GM21576 (cell line): ENCODE results near the gene MRPL53.
A peak's percentile ranks its signal among the peaks of the same experiment; 100 is the strongest.

ENCODE experiments used
- ATAC-seq: cut with Tn5 transposase; IDR thresholded peaks from one replicate; pipeline ENCODE4 v1.9.1; 2021; ENCODE audit warnings: mild to moderate bottlenecking, moderate library complexity; ENCODE audit not compliant: unreplicated experiment

Gene MRPL53

GRCh38 chr2:74472086-74472944, at the start of gene MRPL53:
Gene MRPL53 (minus strand): TSS chr2:74472680. CDS start chr2:74472660, 20 bp downstream.
- peak; percentile 78 for ATAC-seq

DNA sequence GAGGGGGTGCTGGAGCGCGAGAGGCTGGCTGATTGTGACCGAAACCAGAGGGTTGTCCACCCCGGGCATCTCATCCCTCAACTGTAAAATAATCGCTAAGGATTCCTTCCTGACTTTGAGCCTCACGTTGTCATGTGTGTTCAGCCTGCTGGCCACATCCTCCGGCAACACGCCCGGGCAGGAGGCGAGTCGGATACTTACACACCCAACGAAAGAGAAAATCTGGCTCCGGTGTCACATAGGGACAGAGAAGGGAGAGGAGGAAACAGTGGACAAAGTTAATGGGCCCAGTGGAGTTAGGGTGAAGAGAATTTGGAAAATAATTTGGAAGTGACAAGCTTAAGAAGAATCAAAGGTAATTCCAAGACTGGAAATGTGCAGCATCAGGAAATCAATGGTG, 44.2 kb upstream of the MRPL53 start:
- no peak for ATAC-seq

DNA sequence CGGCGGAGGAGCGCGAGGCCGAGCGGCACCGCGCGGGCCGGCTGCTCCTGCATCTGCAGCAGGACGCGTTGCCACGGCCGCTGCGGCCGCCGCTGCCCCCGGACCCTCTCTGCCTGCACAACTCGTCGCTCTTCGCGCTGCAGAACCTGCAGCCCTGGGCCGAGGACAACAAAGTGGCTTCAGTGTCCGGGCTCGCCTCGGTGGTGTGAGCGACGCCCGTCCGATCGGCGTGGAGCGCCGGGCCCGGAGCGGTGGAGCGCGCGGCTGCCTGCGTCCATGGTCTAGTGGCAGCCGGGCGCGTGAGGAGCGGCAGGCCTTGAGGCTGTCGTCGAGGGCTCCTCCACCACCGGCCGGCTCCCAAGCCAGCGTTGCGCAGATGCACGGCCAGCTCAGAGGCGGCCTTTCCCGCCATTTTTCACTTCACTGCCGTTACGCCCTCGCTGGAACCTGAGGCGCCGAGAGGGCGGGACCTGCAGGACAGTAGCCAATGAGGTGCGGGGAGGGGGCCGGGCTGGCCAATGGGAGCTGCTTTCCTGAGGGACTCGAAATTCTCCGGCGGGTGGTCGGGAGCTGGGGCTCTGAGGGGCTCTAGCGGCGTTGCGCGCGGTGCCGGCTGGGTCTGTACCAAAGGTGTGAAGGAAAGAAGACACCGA, 43.6 kb upstream of the MRPL53 start:
- no peak for ATAC-seq

GRCh38 chr2:74515271-74515980, 42.9 kb upstream of the MRPL53 start:
- ATAC-seq: no peak

DNA sequence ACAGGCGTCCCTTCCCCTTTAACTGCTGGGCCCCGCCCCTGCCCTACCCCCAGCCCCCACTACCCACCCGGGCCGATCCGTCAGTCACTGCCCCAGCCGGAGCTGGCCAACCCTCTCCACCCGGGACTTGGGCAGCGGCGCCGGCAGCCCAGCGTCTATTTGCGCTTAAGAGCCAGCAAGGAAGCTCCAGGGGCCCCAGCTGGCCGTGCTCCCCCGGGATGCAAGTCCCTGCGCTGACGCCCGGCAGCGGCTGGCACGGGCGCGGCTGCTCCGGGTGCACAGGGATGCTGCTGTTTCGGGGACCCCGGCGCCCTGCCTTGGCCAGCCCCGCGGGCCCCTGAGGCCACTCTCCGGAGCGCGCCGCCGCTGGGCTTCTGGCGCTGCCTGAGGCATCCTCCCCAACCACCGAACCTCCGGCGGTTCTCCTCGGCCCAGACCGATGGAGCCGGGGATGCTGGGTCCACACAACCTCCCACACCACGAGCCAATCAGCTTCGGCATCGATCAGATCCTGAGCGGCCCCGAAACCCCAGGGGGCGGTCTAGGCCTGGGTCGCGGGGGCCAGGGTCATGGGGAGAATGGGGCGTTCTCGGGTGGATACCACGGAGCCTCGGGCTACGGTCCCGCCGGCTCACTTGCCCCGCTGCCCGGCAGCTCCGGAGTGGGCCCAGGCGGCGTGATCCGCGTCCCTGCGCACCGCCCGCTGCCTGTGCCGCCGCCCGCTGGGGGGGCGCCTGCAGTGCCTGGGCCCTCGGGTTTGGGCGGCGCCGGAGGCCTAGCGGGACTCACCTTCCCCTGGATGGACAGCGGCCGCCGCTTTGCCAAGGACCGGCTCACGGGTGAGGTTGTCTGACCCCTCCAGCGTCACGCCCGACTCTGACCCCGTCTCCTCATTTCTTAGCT, 42.1 kb upstream of the MRPL53 start, which contains the start of gene TLX2:
Gene TLX2, plus strand, starts transcription at position 83 of the 903 bp plus-strand sequence. Its CDS starts 357 bp downstream, at position 440.
- ATAC-seq: no peak

DNA sequence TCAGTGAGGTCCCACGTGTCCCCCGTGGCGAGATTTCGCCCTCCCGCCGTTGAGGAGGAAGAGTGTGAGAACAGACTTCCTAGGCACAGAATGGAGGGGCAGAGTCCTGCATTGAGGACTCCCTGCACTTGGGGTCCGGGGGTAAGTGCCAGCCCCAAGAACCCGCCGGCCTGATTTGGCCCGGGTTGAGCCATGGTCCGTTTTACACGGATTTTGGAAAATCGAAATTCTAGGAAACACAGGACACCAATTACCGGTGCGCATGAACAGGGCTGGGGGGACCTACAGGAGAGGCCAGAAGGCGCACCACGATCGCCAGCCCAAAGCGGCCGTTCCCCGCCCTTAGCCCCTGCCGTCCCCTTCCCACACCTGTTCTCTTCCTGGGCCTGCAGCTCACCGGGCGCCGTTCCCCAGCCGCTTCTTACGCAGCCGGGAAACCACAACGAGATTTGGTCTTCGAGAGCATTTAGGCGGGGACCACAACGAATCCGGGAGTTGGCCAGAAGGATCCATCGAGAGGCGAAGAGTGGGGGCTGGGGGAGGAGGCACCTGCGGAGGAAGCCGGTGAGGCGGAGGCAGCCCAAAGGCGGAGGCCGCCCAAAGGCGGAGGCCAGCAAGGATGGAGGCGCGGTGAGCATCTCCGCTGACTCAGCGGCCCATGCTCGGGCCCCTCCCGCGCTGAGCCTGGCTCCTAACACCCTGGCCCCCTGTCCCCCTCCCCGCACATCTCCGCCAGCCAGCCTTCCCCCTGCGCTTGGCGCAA, 41.3 kb upstream of the MRPL53 start:
- no peak for ATAC-seq

DNA sequence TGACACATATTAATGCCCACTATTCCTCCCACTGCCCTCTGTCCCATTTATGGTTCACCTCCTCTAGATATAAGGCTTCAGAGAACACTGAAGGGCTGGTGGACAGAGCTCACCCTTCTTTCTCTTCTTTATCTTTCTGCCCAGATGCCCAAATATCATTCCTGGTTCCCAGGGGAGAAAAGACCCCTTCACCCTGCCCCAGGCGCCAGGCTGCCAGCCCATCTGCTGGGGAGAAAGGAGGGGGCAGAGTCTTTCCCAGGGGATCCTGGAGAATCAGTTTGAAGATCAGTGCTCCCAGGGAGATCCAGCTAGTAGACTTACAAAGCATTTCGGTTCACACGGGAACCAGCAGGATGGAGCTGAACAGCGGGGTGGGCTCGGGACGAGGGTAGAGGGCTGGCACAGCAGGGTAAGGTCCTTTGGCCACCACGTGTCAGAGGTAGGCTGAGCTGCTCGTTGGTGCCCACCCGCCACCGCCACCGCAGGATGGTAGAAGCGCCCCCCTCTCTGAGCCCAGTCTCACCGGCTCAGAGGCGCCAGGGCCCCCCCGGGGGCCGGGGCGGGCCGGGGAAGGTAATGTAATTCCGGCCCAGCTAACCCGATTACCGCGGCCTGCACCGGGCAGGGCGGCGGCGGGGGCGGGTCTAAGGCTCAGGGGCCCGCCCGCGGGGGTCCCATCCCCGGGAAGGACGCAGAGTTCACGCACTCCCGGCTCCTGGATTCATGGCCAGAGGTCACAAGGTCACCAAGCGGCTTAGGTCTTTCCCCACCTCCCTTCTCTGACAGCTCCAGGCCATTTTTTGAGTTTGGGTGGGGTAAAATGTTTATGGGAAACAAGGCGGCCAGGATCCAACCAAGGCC, 40.5 kb upstream of the MRPL53 start:
- no peak for ATAC-seq

DNA sequence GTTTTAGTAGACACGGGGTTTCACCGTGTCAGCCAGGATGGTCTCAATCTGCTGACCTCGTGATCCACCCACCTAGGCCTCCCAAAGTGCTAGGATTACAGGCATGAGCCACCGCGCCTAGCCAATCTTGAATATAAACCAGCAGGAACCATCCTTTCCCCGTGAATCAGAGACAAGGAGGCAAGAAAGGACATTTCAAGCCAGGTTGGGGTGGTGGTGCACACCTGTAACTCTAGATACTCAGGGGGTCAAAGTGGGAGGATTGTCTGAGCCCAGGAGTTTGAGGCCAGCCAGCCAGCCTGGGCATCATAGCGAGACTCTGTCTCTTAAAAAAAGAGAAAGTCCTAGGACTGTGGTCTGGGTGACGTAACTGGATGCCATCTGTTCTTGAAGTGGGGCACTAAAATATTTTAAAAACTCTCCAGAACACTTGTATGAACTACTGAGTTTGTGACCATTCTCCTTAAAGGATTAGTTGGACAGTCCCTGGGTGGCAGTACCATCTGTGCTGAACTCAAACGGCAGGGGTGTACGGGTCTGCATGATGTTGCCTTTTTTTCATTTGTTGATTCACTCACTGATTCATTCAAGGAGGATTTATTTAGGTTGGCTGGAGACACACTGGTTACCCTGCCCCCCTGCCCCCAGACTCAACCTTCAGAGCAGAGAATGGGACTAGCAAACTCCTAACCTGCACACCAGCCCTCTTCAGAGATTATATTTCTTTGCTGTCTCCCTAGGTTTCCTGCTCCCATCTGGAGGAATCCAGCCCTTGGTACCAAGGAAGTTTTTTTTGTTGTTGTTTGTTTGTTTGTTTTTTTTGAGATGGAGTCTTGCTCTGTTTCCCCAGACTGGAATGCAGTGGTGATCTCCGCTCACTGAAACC, 38.9 kb upstream of the MRPL53 start:
- no peak for ATAC-seq

- ATAC-seq: no peak
Observed at GRCh38 chr2:74510272-74510671, 37.8 kb upstream of the MRPL53 start.

DNA sequence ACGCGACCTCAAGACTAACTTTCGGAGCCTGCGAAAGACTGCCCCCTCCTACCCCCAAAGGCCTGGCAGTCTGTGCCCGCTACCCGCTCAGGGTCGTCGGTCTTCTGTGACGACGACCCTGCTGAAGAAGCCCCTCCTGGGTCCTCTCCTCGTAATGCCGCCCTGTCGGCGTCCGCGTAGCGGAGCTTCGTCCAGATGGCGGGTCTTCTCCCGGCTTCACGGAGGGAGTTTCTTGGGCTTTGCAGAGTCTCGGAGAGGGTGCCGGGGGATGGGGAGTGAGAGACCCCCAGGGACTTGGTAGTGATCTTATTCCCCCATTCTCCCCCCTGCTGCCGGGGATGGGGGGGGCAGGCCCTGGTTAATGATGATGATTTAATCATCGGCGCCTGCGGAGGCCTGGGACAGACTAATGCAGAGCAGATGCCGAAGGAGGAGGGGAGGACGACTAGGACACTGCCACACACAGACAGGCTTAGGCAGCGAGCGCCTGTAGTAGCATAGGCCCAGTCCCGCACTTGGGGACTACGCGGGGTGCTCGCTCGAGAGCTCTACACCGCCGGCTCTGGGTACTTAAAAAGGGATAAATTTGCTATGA, 35.5 kb upstream of the MRPL53 start:
- ATAC-seq: peak; percentile 12

DNA sequence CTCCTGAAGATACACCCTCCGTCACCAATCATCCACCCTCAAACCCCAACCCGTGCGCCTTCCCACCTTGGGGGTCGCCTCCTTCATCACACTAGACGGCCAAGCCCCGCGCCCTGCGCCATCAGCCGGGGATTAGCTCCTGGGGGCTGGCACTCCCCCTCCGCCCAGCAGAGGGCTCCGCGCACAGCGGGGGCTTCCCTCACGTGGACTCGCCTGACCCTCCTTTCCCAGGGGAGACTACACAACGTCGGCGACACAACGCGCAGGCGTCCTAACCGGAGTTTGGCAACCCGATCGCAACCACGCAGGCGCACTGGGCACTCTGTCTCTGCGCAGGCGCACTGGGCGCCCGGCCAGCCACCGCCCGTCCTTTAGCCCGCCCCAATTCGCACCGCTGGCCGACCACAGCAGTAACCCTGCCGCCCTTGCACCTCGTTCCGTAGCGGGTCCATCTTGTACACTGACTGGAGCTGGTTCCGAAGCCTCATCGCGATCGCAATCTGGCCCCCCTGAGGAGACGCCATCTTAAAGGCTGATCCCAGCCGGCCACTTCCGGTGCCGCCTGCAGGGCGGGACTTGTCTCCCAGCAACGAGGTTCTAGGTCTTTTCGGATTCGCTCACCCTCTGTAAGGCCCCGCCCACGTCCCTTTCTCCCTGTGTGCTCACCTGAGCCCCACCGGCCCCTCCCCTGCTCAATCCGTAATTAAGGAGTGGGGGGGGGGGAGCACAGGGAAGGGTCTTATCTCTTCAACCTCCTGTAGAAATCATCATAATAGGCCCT, 34.9 kb upstream of the MRPL53 start, which contains the start of gene PCGF1:
Gene PCGF1, minus strand, starts transcription at position 551 of the 781 bp plus-strand sequence. Its CDS starts 27 bp downstream, at position 524.
- ATAC-seq: peak; percentile 85

DNA sequence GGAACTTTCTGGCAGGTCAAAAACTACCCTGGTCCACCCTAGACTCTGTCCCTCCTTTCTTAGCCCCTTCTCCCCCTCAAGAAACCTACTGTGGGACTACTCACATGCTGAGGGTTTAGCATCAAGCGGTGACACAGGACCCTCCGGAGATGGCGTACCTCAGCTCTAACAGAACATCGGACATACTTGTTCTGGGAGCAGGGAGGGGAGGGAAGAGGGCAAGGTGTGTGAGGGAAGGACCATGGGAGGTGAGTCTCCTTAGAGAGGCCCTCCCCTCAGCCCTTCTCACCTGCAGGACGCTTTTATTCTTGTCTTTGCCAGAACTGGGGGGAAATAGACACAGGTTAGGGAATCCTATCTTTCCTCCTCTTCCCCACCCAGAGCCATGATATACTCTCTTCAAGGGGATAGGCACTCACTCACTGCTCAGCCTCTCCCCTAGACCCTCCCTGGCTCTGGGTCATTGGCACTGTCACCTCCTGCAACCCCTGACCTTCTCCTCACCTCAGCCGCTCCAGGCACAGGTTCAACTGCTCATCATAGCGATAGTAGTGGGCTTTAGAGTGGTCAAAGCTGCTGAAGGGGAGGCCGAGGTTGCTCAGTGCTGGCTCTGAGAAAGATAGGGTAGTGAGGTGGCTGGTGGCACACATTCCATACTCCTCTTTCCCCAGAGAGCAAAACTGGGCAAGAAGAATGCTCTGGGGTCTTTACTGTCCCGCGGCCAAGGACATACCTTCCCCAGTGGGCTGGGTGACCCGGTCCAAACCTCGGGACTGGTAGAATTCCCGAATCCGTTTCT, 33.2 kb upstream of the MRPL53 start:
- no peak for ATAC-seq

DNA sequence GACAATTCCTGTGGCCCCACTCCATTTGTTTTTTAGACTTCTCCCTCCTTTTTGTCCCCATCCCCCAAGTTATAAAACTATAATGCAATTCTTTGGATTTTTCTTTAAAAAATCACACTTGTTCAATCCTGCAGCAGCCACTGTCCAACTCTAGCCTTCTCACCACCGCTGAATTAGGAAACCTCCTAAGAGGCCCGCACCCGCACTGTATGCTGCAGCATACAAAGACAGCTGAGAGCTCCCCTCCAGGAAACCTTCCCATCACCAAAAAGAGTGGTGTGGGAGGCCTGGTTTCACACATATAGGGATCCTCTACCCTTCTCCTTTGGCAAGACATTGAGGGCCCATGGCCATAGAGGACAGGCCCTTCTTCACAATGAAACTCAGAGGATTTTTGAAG, 32.1 kb upstream of the MRPL53 start:
- ATAC-seq: no peak

DNA sequence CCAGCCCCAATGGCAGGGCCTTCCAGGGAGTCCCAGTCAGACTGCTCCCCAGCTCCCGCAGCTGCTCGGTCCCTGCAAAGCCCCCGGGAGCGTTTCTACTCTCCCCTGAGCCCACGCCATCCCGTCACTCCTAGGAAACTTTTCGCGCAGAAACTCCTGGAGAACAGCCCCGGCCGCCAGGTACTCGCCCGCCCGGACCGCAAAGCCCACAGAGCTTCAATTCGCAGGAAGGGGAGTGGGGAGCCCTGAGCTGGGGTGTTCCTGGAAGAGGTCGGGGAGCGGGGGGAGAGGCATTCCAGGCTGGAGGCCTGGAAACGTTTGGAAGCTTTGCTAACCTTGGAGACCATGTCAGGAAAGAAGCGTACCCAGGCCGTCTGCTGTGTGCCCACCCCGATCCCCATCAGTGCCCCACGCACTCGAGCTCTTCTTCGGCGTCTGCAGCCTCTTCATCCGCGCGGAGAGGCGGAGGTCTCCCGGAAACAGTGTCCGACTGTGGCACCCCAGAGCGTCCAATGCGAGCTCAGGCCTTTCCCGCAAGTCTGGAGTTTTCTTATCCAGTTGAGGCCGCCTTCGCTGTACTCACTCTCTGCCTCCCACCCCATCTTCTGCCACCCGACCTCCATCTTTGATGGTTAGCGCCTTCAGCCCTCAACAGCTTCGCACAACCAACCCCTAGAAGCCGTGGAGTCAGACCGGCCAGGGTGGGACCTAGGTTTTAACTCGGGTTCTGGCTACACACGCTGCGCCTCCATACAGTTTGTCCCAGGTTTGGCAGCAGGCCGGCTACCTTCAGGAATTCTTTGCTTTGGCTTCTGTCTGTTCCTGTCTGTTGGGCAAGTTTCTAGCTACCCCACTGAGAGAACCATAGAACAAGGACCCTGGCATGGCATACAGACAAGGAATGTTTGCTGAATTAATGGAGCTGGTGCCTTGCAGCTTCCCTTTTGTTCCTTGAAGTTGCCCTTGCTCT, 31.3 kb upstream of the MRPL53 start:
- no peak for ATAC-seq
